ENCODE measurements around the gene LY86.
"Not testable (repeated sequence)": the region's sequence is repeated elsewhere in the genome, so short reads cannot be mapped to it uniquely, and the experiment has no call there.

Gene LY86

GRCh38 chr6:6654599-6655575 is 66.4 kb downstream of the LY86 start:
- DNase-seq (ENCODE audit: low read depth): no peak

GRCh38 chr6:6655805-6656251 is 67.3 kb downstream of the LY86 start:
- no peak for DNase-seq (ENCODE audit: low read depth)

DNA sequence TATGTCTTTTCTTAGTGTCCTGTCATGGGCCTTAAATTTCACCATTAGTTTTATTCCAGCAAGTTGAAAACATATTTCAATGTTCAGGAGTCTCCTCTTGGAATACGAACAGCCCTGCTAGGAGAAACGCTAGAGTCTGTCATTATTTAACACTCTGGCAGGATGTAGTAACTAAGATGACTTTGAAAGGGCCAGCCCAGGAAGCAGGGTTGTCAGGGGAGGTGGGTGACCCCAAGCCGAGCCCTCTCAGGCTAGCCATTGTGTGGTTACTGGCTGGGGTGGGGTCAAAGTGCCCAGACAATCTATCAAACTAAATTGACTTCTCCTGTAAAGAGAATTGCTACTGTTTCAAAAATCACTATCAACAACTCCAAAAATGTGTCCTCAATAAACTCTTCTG is 67.8 kb downstream of the LY86 start:
- no peak for DNase-seq (ENCODE audit: low read depth)

DNA sequence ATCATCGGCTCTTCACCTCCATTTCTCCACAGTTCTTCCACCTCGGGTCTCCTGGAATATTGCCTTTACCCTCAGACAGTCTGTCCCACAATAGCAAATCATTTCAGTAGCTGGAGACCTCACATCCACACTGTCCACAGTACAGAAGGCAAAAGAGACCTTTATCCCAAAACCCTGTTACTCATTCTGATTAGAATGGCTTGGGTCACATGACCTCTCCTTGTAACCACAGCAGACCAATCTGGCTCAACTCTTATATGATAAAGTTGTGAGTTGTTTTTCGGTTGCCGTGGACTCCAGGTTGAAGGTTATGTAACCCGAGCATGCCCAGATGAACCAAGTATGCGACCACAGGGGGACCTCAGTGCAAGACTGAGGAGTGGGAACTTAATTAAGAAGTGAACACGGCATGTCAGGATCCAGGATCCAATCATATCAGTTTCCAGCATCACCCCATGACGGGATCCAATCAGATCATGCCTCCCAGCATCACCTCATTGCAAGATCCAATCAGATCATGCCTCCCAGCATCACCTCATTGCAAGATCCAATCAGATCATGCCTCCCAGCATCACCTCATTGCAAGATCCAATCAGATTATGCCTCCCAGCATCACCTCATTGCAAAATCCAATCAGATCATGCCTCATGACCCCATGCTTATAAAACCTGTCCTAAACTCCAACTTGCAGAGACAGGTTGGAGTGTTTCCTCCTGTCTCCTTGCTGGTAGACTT is 68.7 kb downstream of the LY86 start:
- no peak for DNase-seq (ENCODE audit: low read depth)

- DNase-seq (ENCODE audit: low read depth): no peak
Observed at GRCh38 chr6:6657820-6658217, 69.3 kb downstream of the LY86 start.

DNA sequence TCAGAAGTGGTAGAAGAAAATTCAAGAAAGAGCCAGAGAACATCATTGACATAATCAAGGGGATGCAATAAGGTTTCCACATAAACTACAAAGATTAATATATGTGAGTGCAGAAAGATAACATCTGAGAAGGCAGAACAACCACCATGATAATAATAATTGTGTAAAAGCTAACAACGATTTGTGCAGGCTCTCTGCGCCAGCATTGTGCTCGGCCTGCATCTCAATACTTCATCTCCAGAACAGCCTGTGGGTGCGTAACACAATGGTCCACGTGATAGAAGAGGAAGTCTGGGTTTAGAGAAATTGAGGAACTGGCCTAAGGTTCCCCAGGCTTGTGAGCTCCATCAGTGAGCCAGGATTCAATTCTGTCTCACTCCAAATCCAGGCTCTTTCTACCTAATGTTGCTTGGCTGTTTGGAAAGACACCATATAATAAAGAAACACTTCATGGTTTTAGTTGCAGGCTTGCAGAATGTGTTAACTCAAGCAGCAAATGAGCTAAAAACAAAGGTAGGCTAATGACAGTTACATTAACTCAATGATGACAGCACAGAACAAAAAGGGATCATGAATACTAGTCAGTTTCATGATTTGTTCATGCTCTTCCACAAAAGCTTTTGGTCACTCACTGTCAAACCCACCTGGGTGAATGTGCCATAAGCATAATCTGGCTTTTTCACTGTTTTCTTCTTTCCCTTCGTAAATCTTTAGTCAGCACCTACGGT is 71.2 kb downstream of the LY86 start:
- DNase-seq (ENCODE audit: low read depth): no peak

DNA sequence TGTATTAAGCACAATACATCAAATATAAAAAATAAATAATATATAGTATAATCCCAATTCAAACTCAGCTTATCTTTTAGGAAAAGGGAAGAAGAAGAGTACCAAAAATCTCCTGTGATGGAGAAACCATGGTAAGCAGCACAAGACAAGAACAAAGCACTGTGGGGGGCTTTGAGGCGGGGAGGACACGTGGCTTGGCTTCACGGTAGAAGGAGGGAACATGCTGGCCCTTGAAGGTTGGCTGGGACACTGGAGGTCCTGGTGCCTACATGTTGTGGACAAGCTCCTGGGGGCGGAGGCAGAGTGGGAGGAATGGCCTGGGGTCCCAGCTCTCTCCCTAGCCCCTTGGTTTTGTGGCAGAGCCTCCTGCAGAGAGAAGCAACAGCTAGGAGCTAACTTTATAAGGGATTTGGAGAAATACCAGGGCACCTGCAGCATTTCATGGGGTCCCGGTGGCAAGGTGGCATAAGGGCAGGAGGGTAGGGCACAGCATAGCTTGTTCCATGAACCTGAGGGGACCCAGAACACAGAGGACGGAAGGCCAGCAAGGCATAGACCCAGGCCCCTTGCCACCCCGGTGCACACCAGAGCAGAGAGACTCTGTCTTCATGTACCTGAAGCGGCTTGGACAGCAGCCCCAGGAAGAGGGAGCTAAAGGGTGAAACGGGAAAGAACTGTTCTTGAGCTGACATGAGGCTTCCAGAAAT is 72.0 kb downstream of the LY86 start:
- DNase-seq (ENCODE audit: low read depth): no peak

- no peak for DNase-seq (ENCODE audit: low read depth)
Observed at GRCh38 chr6:6661191-6661590, 72.7 kb downstream of the LY86 start.

GRCh38 chr6:6661684-6662083 is 73.2 kb downstream of the LY86 start:
- no peak for DNase-seq (ENCODE audit: low read depth)

- DNase-seq (ENCODE audit: low read depth): no peak
Observed at GRCh38 chr6:6663421-6664135, 75.1 kb downstream of the LY86 start.

GRCh38 chr6:6665555-6666243 is 77.2 kb downstream of the LY86 start:
- no peak for DNase-seq (ENCODE audit: low read depth)

- not testable (repeated sequence) for DNase-seq (ENCODE audit: low read depth)
Observed at GRCh38 chr6:6670150-6670549, 81.6 kb downstream of the LY86 start.

GRCh38 chr6:6674872-6675271 is 86.4 kb downstream of the LY86 start:
- no peak for DNase-seq (ENCODE audit: low read depth)

GRCh38 chr6:6676910-6677441 is 88.5 kb downstream of the LY86 start:
- DNase-seq (ENCODE audit: low read depth): no peak

- DNase-seq (ENCODE audit: low read depth): no peak
Observed at GRCh38 chr6:6678185-6678671, 89.7 kb downstream of the LY86 start.

- DNase-seq (ENCODE audit: low read depth): no peak
Observed at GRCh38 chr6:6678811-6679210, 90.3 kb downstream of the LY86 start.

DNA sequence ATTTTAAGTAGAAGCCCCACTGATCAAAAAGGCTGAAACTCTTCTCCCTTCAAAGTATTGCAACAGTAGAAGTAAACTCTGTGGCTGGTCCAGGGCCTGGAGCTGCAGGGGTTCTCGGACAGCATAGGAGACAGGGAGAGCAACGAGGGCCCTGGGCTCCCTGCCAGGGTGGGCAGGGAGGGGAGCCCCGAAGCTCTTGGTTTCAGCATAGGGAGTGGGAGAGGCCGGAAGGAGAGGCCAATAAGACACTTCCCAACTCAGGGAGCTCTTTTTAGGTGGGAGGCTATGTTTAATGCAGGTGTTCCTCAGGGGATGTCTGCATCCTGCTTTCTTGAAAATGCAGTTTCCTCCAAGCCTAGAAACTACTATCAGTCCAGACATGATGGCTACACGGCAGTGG is 91.1 kb downstream of the LY86 start:
- DNase-seq (ENCODE audit: low read depth): no peak

- DNase-seq (ENCODE audit: low read depth): no peak
Observed at GRCh38 chr6:6680526-6680925, 92.0 kb downstream of the LY86 start.

- DNase-seq (ENCODE audit: low read depth): no peak
Observed at GRCh38 chr6:6681075-6681849, 92.7 kb downstream of the LY86 start.

Data from non-pigmented ciliary epithelial cell (primary cell).